GM23338 (cell line): Measurements from ENCODE around the gene LAPTM4A. TPM values are rescaled to one million over a fixed set of nuclear protein-coding genes. Genes with fewer than 3 reads are reported as not detected.

Experiments
- ATAC-seq: fragments of 200-7000 bp; cut with Tn5 transposase; 3 replicates; pipeline ENCODE4 v1.9.1; 2020
- DNase-seq: peaks from one replicate; pipeline ENCODE4 v3.0.0-alpha.2; 2015; ENCODE audit warnings: low spot score
- H2AFZ ChIP-seq: fragments of 200-600 bp; sonication (generic); 2 replicates; pipeline ENCODE4 v1.8.0; 2016; ENCODE audit warnings: antibody characterized with exemption, mild to moderate bottlenecking, moderate library complexity
- H3F3A ChIP-seq: fragments of 200-600 bp; sonication (generic); replicated peaks from 2 replicates; pipeline ENCODE4 v1.8.0; 2017; ENCODE audit warnings: antibody characterized with exemption, mixed run types, low read depth
- H3K27ac ChIP-seq: fragments of 200-600 bp; sonication (generic); 2 replicates; pipeline ENCODE4 v1.6.1; 2016; ENCODE audit warnings: low read depth
- H3K27me3 ChIP-seq: fragments of 200-600 bp; sonication (generic); 2 replicates; pipeline ENCODE4 v1.8.0; 2016; ENCODE audit warnings: mild to moderate bottlenecking, mixed run types, moderate library complexity; ENCODE audit not compliant: insufficient read depth
- H3K36me3 ChIP-seq: fragments of 200-600 bp; sonication (generic); 2 replicates; pipeline ENCODE4 v1.8.0; 2016; ENCODE audit warnings: mild to moderate bottlenecking; ENCODE audit not compliant: insufficient read depth
- H3K4me1 ChIP-seq: fragments of 200-600 bp; sonication (generic); 2 replicates; pipeline ENCODE4 v1.8.0; 2016; ENCODE audit warnings: mild to moderate bottlenecking, moderate library complexity; ENCODE audit not compliant: insufficient read depth
- H3K4me2 ChIP-seq: fragments of 200-600 bp; sonication (generic); 2 replicates; pipeline ENCODE4 v1.7.1; 2017; ENCODE audit warnings: mixed run types
- H3K4me3 ChIP-seq: fragments of 200-600 bp; sonication (generic); 2 replicates; pipeline ENCODE4 v1.6.1; 2016; ENCODE audit warnings: mixed run types
- H3K79me2 ChIP-seq: fragments of 200-600 bp; sonication (generic); replicated peaks from 2 replicates; pipeline ENCODE4 v1.8.0; 2017; ENCODE audit warnings: mild to moderate bottlenecking; ENCODE audit not compliant: insufficient read depth
- H3K9me2 ChIP-seq: fragments of 200-600 bp; sonication (generic); 2 replicates; pipeline ENCODE4 v1.8.0; 2017; ENCODE audit not compliant: insufficient read depth
- H4K20me1 ChIP-seq: fragments of 200-600 bp; sonication (generic); replicated peaks from 2 replicates; pipeline ENCODE4 v1.8.0; 2017; ENCODE audit warnings: mild to moderate bottlenecking; ENCODE audit not compliant: insufficient read depth
- H3K27ac Mint-ChIP-seq: 2 replicates; pipeline ENCODE4 v1.8.0; 2020; ENCODE audit warnings: inconsistent platforms, mild to moderate bottlenecking, moderate library complexity, mixed read lengths
- H3K27me3 Mint-ChIP-seq: 3 replicates; pipeline ENCODE4 v1.8.0; 2022; ENCODE audit warnings: low read depth, mild to moderate bottlenecking, moderate library complexity, mixed read lengths, inconsistent platforms; ENCODE audit not compliant: insufficient read depth, poor library complexity
- H3K36me3 Mint-ChIP-seq: 3 replicates; pipeline ENCODE4 v1.8.0; 2021; ENCODE audit warnings: low read depth, mild to moderate bottlenecking, inconsistent platforms, moderate library complexity, mixed read lengths
- H3K4me1 Mint-ChIP-seq: 3 replicates; pipeline ENCODE4 v1.8.0; 2020; ENCODE audit warnings: mild to moderate bottlenecking, inconsistent platforms, mixed read lengths
- H3K4me3 Mint-ChIP-seq: 3 replicates; pipeline ENCODE4 v1.8.0; 2021; ENCODE audit warnings: moderate library complexity, mild to moderate bottlenecking, inconsistent platforms, mixed read lengths
- H3K9me3 Mint-ChIP-seq: 3 replicates; pipeline ENCODE4 v1.8.0; 2020; ENCODE audit warnings: moderate library complexity, mild to moderate bottlenecking, inconsistent platforms, mixed read lengths
- CREB1 ChIP-seq: fragments of 250-450 bp; sonication (Bioruptor Pico); IDR thresholded peaks from 2 replicates; pipeline ENCODE4 v1.5.0; 2020; ENCODE audit warnings: low read depth, mild to moderate bottlenecking, moderate library complexity
- CTCF ChIP-seq, 2 experiments: fragments of 200-600 bp in 1 of 2; sonication (generic) in 1 of 2; conservative IDR thresholded peaks; 2 replicates each; pipeline versions ENCODE4 v1.5.1 to v1.6.1; 2016 to 2017; ENCODE audit warnings: antibody characterized with exemption in 2 of 2, low read depth in 2 of 2, mild to moderate bottlenecking in 2 of 2, moderate library complexity in 1 of 2
- JUNB ChIP-seq: IDR thresholded peaks from one replicate; pipeline ENCODE4 v1.6.1; 2016; ENCODE audit warnings: antibody characterized with exemption; ENCODE audit not compliant: unreplicated experiment
- NANOG ChIP-seq: IDR thresholded peaks from 2 replicates; pipeline ENCODE4 v1.6.1; 2016; ENCODE audit warnings: antibody characterized with exemption, borderline replicate concordance
- REST ChIP-seq: IDR thresholded peaks from one replicate; pipeline ENCODE4 v1.6.1; 2018; ENCODE audit warnings: antibody characterized with exemption; ENCODE audit not compliant: unreplicated experiment
- ZNF114 ChIP-seq: fragments of 250-450 bp; sonication (Bioruptor Pico); IDR thresholded peaks from 2 replicates; pipeline ENCODE4 v1.5.0; 2020; ENCODE audit warnings: mild to moderate bottlenecking, moderate library complexity
- ZNF331 ChIP-seq: fragments of 250-450 bp; sonication (Bioruptor Pico); IDR thresholded peaks from 2 replicates; pipeline ENCODE4 v1.5.0; 2020; ENCODE audit warnings: low read depth, mild to moderate bottlenecking, moderate library complexity
- ZNF462 ChIP-seq: fragments of 250-450 bp; sonication (Bioruptor Pico); IDR thresholded peaks from 2 replicates; pipeline ENCODE4 v1.5.0; 2020; ENCODE audit warnings: mild to moderate bottlenecking, moderate library complexity
- polyA plus RNA-seq: library from polyadenylated mRNA; unstranded; fragments of >200 nt; fragmentation: Nextera tagmentation; extraction: Ambion mirVana; gene quantifications from 2 replicates; pipeline ENCODE4 v1.2.1, GENCODE V29; 2016
- total RNA-seq: library from RNA; depleted of rRNA; stranded (reverse); fragments of >200 nt; shearing (Covaris generic); gene quantifications from 2 replicates; pipeline ENCODE4 v1.2.3, GENCODE V29; 2014

The LAPTM4A gene
- total and polyA plus RNA-seq, 2 experiments from 2014 or later = 123 to 214 TPM

- no peak for DNase-seq
- Mint-ChIP-seq H3K9me3 (0 out of 3 replicates have a peak, but pooled peaks cover 2% of the 10 kb centered on the region), H3K27ac (no peak overlapping the region), H3K27me3 (no peaks in the 10 kb centered on the region), H3K4me3 (no peak overlapping the region), H3K36me3 (no peaks in the 10 kb centered on the region), H3K4me1 (no peaks in the 10 kb centered on the region)
- no peak for ATAC-seq
- H2AFZ ChIP-seq = no peak overlapping the region
- H3K4me3 ChIP-seq = no peak overlapping the region
- H3F3A ChIP-seq = no peaks in the 10 kb centered on the region
- H4K20me1 ChIP-seq = no peaks in the 10 kb centered on the region
- no peaks in the 10 kb centered on the region for H3K4me1 ChIP-seq
- TF ChIP-seq CTCF (conservative IDR thresholded peaks at IDR 0.05; ENCODE audit: low read depth in 2 of 2) (no peak), CREB1 (CRISPR knock-in tag) (no peak), REST (no peak), ZNF462 (CRISPR knock-in tag) (no peak), ZNF331 (CRISPR knock-in tag) (no peak), NANOG (no peak), JUNB (no peak), ZNF114 (CRISPR knock-in tag) (no peak)
- H3K36me3 ChIP-seq = no peaks in the 10 kb centered on the region
- no peaks in the 10 kb centered on the region for H3K27me3 ChIP-seq
- no peak overlapping the region for H3K27ac ChIP-seq
- no peaks in the 10 kb centered on the region; the same call in none of the 2 replicates for H3K9me2 ChIP-seq
- no peaks in the 10 kb centered on the region for H3K79me2 ChIP-seq
- H3K4me2 ChIP-seq = no peak overlapping the region
Measured at GRCh38 chr2:20064421-20064820, 13.0 kb upstream of the LAPTM4A start.
